GM12878 (cell line): ENCODE data around the gene NOL12. TPM values are rescaled to one million over a fixed set of nuclear protein-coding genes. Genes with fewer than 3 reads are reported as not detected.

ENCODE experiments used
- BMI1 ChIP-seq: fragments of 450-650 bp; IDR thresholded peaks from 2 replicates; pipeline ENCODE4 v1.6.1; 2016; ENCODE audit warnings: mild to moderate bottlenecking, moderate library complexity, borderline replicate concordance
- CBFB ChIP-seq: IDR thresholded peaks from 2 replicates; pipeline ENCODE4 v1.6.1; 2016; ENCODE audit warnings: antibody characterized with exemption, low read depth
- EP300 ChIP-seq, 2 experiments: fragments of 150-350 bp in 1 of 2; IDR thresholded peaks; 2 replicates each; pipeline ENCODE4 v1.6.1; 2011 to 2012; ENCODE audit warnings: low read depth in 2 of 2, low read length in 2 of 2, borderline replicate concordance in 1 of 2, improper control_type of control experiment in 1 of 2, inconsistent platforms in 1 of 2; ENCODE audit not compliant: control insufficient read depth in 1 of 2
- EZH2 ChIP-seq: IDR thresholded peaks from 2 replicates; pipeline ENCODE4 v1.6.1; 2012; ENCODE audit warnings: low read depth, mild to moderate bottlenecking, control low read depth, inconsistent platforms, low read length, borderline replicate concordance; ENCODE audit not compliant: control insufficient read depth
- GABPA ChIP-seq: IDR thresholded peaks from 2 replicates; pipeline ENCODE4 v1.6.1; 2014; ENCODE audit warnings: antibody characterized with exemption, low read depth, mild to moderate bottlenecking, inconsistent platforms
- KDM1A ChIP-seq: fragments of 200-600 bp; sonication (generic); IDR thresholded peaks from 2 replicates; pipeline ENCODE4 v1.6.1; 2016; ENCODE audit warnings: borderline replicate concordance
- MXI1 ChIP-seq: fragments of 150-350 bp; IDR thresholded peaks from 2 replicates; pipeline ENCODE4 v1.6.1; 2011; ENCODE audit warnings: low read depth, mild to moderate bottlenecking, inconsistent platforms, low read length, improper control_type of control experiment
- NFYB ChIP-seq: IDR thresholded peaks from 2 replicates; pipeline ENCODE4 v1.6.1; 2011; ENCODE audit warnings: low read depth, mild to moderate bottlenecking, low read length, improper control_type of control experiment, moderate library complexity; ENCODE audit not compliant: insufficient read depth
- NR2F1 ChIP-seq: fragments of 450-650 bp; conservative IDR thresholded peaks from 2 replicates; pipeline ENCODE4 v1.6.1; 2017; ENCODE audit warnings: mild to moderate bottlenecking
- PAX8 ChIP-seq: fragments of 450-650 bp; IDR thresholded peaks from 2 replicates; pipeline ENCODE4 v1.6.1; 2017; ENCODE audit warnings: mild to moderate bottlenecking, moderate library complexity
- RBBP5 ChIP-seq: fragments of 200-600 bp; sonication (generic); conservative IDR thresholded peaks from 2 replicates; pipeline ENCODE4 v1.6.1; 2016
- SMAD1 ChIP-seq: fragments of 450-650 bp; IDR thresholded peaks from 2 replicates; pipeline ENCODE4 v1.6.1; 2018; ENCODE audit warnings: mild to moderate bottlenecking, low read depth; ENCODE audit not compliant: partially characterized antibody
- ZBED1 ChIP-seq: IDR thresholded peaks from 2 replicates; pipeline ENCODE4 v1.6.1; 2016; ENCODE audit warnings: borderline replicate concordance
- polyA plus RNA-seq, 11 experiments: library from polyadenylated mRNA; depleted of rRNA in 4 of 11; unstranded in 6 of 11; stranded (reverse) in 5 of 11; fragments of >200 nt; fragmentation: Nextera tagmentation in 4 of 11; fragmentation: Illumina TruSeq in 1 of 11; extraction: Ambion mirVana in 4 of 11; extraction: Trizol in 1 of 11; gene quantifications; 1 replicate in 1 of 11; 2 replicates in 10 of 11; pipeline versions ENCODE4 v1.2.1 to v1.2.3, GENCODE V29; 2011 to 2016; ENCODE audit warnings: inconsistent platforms in 2 of 11, missing spikeins in 2 of 11, low read depth in 1 of 11
- total RNA-seq, 4 experiments: library from RNA; depleted of rRNA in 3 of 4; stranded (reverse); fragments of >200 nt in 3 of 4; fragmentation: Illumina TruSeq in 1 of 4; extraction: Trizol in 1 of 4; gene quantifications; 2 replicates each; pipeline versions ENCODE4 v1.2.1 to v1.2.3, GENCODE V29; 2013 to 2021
- TF ChIP-seq, protein P1 (sequence below), 3 experiments: IDR thresholded peaks in 2 of 3; conservative IDR thresholded peaks in 1 of 3; 2 replicates each; pipeline ENCODE4 v1.5.1; 2011; ENCODE audit warnings: low read depth in 3 of 3, low read length in 3 of 3, mild to moderate bottlenecking in 3 of 3, control low read depth in 2 of 3, moderate library complexity in 2 of 3, inconsistent platforms in 1 of 3, mixed read lengths in 1 of 3; ENCODE audit not compliant: control insufficient read depth in 2 of 3, insufficient read depth in 1 of 3; ENCODE audit errors: extremely low read depth in 1 of 3
- TF ChIP-seq, protein P2 (sequence below): fragments of 450-650 bp; IDR thresholded peaks from 2 replicates; pipeline ENCODE4 v1.6.1; 2018; ENCODE audit warnings: mild to moderate bottlenecking, low read depth, moderate library complexity; ENCODE audit not compliant: partially characterized antibody
- TF ChIP-seq, protein P3 (sequence below): IDR thresholded peaks from 2 replicates; pipeline ENCODE4 v1.6.1; 2012; ENCODE audit warnings: low read depth, low read length, improper control_type of control experiment
- TF ChIP-seq, protein P4 (sequence below): IDR thresholded peaks from 2 replicates; pipeline ENCODE4 v1.6.1; 2012; ENCODE audit warnings: low read length, inconsistent platforms
- TF ChIP-seq, protein P5 (sequence below): IDR thresholded peaks from 2 replicates; pipeline ENCODE4 v1.6.1; 2011; ENCODE audit warnings: borderline replicate concordance, low read depth, mild to moderate bottlenecking, moderate library complexity, low read length; ENCODE audit not compliant: insufficient read depth, poor library complexity, severe bottlenecking
- TF ChIP-seq, protein P6 (sequence below): fragments of 450-650 bp; IDR thresholded peaks from 2 replicates; pipeline ENCODE4 v1.6.1; 2017; ENCODE audit warnings: mild to moderate bottlenecking

Gene NOL12
- total and polyA plus RNA-seq, 10 of the 15 experiments (the other 5 are each of a cell fraction or from before 2014, with no cell fraction given), result 3.3 to 69.4 (median 41.1) TPM

DNA sequence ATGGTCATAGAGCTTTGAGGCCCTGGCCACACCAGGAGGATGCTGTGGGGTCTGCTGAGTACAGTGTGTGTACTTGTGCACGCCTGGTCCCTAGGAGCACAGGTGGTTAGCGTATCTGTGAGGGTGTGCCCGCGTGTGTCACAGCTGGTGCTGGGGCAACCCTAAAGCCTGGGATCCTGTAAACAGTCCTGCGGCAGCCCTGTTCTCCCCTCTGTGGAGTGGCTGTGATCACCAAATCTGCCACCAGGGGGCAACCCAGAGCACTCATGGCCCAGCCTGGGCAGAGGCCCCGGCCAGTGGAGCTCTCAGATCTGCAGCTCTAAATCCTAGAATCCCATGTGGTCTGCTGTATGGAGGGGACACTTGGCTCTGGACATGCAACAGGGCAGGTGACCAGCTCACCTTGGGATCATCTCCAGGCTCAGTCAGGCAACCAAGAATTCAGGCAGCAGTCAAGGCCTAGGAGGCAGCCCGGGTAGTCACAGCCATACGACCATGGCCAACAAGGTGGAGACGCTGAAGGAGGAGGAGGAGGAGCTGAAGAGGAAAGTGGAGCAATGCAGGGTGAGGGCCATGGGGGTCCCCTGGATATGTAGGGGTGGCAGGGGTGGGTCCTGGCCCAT lies 42.8 kb upstream of the NOL12 start (continued):
- TF ChIP-seq, protein P1, sequence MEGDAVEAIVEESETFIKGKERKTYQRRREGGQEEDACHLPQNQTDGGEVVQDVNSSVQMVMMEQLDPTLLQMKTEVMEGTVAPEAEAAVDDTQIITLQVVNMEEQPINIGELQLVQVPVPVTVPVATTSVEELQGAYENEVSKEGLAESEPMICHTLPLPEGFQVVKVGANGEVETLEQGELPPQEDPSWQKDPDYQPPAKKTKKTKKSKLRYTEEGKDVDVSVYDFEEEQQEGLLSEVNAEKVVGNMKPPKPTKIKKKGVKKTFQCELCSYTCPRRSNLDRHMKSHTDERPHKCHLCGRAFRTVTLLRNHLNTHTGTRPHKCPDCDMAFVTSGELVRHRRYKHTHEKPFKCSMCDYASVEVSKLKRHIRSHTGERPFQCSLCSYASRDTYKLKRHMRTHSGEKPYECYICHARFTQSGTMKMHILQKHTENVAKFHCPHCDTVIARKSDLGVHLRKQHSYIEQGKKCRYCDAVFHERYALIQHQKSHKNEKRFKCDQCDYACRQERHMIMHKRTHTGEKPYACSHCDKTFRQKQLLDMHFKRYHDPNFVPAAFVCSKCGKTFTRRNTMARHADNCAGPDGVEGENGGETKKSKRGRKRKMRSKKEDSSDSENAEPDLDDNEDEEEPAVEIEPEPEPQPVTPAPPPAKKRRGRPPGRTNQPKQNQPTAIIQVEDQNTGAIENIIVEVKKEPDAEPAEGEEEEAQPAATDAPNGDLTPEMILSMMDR (IDR thresholded peaks at IDR 0.05 in 2 of 3, conservative IDR thresholded peaks at IDR 0.05 in 1 of 3; ENCODE audit: control insufficient read depth in 2 of 3, extremely low read depth in 1 of 3, insufficient read depth in 1 of 3, low read depth in 3 of 3, low read length in 3 of 3), result peak; percentile 86 to 92 (median 89)
- peak; percentile 27 for TF ChIP-seq SMAD1
- no peak for TF ChIP-seq BMI1
- TF ChIP-seq, protein P2, sequence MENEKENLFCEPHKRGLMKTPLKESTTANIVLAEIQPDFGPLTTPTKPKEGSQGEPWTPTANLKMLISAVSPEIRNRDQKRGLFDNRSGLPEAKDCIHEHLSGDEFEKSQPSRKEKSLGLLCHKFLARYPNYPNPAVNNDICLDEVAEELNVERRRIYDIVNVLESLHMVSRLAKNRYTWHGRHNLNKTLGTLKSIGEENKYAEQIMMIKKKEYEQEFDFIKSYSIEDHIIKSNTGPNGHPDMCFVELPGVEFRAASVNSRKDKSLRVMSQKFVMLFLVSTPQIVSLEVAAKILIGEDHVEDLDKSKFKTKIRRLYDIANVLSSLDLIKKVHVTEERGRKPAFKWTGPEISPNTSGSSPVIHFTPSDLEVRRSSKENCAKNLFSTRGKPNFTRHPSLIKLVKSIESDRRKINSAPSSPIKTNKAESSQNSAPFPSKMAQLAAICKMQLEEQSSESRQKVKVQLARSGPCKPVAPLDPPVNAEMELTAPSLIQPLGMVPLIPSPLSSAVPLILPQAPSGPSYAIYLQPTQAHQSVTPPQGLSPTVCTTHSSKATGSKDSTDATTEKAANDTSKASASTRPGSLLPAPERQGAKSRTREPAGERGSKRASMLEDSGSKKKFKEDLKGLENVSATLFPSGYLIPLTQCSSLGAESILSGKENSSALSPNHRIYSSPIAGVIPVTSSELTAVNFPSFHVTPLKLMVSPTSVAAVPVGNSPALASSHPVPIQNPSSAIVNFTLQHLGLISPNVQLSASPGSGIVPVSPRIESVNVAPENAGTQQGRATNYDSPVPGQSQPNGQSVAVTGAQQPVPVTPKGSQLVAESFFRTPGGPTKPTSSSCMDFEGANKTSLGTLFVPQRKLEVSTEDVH, result no peak
- TF ChIP-seq RBBP5, result no peak
- TF ChIP-seq, protein P3, sequence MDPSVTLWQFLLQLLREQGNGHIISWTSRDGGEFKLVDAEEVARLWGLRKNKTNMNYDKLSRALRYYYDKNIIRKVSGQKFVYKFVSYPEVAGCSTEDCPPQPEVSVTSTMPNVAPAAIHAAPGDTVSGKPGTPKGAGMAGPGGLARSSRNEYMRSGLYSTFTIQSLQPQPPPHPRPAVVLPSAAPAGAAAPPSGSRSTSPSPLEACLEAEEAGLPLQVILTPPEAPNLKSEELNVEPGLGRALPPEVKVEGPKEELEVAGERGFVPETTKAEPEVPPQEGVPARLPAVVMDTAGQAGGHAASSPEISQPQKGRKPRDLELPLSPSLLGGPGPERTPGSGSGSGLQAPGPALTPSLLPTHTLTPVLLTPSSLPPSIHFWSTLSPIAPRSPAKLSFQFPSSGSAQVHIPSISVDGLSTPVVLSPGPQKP, result no peak
- no peak for TF ChIP-seq EP300 (IDR thresholded peaks at IDR 0.05; ENCODE audit: borderline replicate concordance in 1 of 2, control insufficient read depth in 1 of 2, low read depth in 2 of 2, low read length in 2 of 2)
- TF ChIP-seq EZH2, result no peak
- TF ChIP-seq, protein P4, sequence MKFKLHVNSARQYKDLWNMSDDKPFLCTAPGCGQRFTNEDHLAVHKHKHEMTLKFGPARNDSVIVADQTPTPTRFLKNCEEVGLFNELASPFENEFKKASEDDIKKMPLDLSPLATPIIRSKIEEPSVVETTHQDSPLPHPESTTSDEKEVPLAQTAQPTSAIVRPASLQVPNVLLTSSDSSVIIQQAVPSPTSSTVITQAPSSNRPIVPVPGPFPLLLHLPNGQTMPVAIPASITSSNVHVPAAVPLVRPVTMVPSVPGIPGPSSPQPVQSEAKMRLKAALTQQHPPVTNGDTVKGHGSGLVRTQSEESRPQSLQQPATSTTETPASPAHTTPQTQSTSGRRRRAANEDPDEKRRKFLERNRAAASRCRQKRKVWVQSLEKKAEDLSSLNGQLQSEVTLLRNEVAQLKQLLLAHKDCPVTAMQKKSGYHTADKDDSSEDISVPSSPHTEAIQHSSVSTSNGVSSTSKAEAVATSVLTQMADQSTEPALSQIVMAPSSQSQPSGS, result no peak
- TF ChIP-seq GABPA, result no peak
- TF ChIP-seq, protein P5, sequence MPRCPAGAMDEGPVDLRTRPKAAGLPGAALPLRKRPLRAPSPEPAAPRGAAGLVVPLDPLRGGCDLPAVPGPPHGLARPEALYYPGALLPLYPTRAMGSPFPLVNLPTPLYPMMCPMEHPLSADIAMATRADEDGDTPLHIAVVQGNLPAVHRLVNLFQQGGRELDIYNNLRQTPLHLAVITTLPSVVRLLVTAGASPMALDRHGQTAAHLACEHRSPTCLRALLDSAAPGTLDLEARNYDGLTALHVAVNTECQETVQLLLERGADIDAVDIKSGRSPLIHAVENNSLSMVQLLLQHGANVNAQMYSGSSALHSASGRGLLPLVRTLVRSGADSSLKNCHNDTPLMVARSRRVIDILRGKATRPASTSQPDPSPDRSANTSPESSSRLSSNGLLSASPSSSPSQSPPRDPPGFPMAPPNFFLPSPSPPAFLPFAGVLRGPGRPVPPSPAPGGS, result no peak
- TF ChIP-seq PAX8, result no peak
- no peak for TF ChIP-seq NFYB
- TF ChIP-seq KDM1A, result no peak
- TF ChIP-seq NR2F1, result no peak
- TF ChIP-seq ZBED1, result no peak
- TF ChIP-seq CBFB, result no peak
- TF ChIP-seq, protein P6, sequence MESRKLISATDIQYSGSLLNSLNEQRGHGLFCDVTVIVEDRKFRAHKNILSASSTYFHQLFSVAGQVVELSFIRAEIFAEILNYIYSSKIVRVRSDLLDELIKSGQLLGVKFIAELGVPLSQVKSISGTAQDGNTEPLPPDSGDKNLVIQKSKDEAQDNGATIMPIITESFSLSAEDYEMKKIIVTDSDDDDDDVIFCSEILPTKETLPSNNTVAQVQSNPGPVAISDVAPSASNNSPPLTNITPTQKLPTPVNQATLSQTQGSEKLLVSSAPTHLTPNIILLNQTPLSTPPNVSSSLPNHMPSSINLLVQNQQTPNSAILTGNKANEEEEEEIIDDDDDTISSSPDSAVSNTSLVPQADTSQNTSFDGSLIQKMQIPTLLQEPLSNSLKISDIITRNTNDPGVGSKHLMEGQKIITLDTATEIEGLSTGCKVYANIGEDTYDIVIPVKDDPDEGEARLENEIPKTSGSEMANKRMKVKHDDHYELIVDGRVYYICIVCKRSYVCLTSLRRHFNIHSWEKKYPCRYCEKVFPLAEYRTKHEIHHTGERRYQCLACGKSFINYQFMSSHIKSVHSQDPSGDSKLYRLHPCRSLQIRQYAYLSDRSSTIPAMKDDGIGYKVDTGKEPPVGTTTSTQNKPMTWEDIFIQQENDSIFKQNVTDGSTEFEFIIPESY, result no peak
- no peak for TF ChIP-seq MXI1
